ENCODE measurements around the gene COX7B2. TPM values are rescaled to one million over a fixed set of nuclear protein-coding genes. Genes with fewer than 3 reads are reported as not detected.

The COX7B2 gene
- total and polyA plus RNA-seq, 9 of the 15 experiments (the other 6 are each of a cell fraction or from before 2014, with no cell fraction given): 0.33 to 3.5 (median 0.67) TPM; not detected in 3

DNA sequence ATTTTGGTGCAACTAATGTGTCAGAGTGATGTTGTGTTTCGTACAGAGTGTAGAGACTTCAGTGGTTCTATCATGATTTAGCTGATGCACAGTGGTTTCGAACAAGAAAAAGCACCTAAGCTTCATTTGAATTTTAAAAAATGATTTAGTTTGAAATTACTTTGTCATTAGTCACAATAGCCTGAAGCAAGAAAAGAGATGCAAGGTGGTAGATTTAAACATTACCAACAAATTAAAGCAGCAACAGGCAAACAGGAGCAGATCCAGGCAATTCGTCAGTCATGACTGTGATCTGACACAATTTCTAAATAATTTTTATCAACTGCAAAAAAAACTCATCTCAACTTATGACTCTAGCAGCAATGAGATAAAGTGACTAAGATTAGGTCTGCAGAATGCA, 24.6 kb upstream of the COX7B2 start:
- Histone ChIP-seq H3K79me2 (ENCODE audit: control insufficient read depth, insufficient read depth, low read length) (no peaks in the 10 kb centered on the region), H3K4me1 (replicated peaks in 1 of 2; ENCODE audit: control insufficient read depth in 2 of 2, insufficient read depth in 2 of 2, low read length in 2 of 2) (no peaks in the 10 kb centered on the region), H3K36me3 (ENCODE audit: control insufficient read depth, insufficient read depth, low read length) (no peaks in the 10 kb centered on the region), H2AFZ (ENCODE audit: low read depth, low read length) (no peak overlapping the region), H3K9me3 (replicated peaks; ENCODE audit: control insufficient read depth, insufficient read depth, low read depth, low read length) (no peaks in the 10 kb centered on the region), H4K20me1 (replicated peaks; ENCODE audit: control insufficient read depth, insufficient read depth, low read length) (no peaks in the 10 kb centered on the region), H3K9ac (ENCODE audit: insufficient read depth in 1 of 2, low read depth in 2 of 2, low read length in 2 of 2) (no peak overlapping the region), H3K27me3 (ENCODE audit: control insufficient read depth in 2 of 2, insufficient read depth in 2 of 2, low read length in 2 of 2) (no peaks in the 10 kb centered on the region), H3K4me2 (ENCODE audit: insufficient read depth, low read length) (no peak overlapping the region), H3K4me3 (no peak overlapping the region), H3K27ac (ENCODE audit: extremely low read depth, low read depth, low read length) (no peak overlapping the region), H3K9me1 (ENCODE audit: control insufficient read depth, insufficient read depth, low read length) (no peaks in the 10 kb centered on the region)
- ChIA-PET POLR2A (no interaction called here), CTCF (ENCODE audit: low intra/inter-chr PET ratio) (no interaction called here)
- TF ChIP-seq NFXL1 (CRISPR knock-in tag; IDR thresholded peaks at IDR 0.05): no peak
- no peak for TF ChIP-seq MAZ (CRISPR knock-in tag; conservative IDR thresholded peaks at IDR 0.05 in 1 of 2, IDR thresholded peaks at IDR 0.05 in 1 of 2)
- TF ChIP-seq ATF7 (IDR thresholded peaks at IDR 0.05): no peak
- TF ChIP-seq, protein P1, sequence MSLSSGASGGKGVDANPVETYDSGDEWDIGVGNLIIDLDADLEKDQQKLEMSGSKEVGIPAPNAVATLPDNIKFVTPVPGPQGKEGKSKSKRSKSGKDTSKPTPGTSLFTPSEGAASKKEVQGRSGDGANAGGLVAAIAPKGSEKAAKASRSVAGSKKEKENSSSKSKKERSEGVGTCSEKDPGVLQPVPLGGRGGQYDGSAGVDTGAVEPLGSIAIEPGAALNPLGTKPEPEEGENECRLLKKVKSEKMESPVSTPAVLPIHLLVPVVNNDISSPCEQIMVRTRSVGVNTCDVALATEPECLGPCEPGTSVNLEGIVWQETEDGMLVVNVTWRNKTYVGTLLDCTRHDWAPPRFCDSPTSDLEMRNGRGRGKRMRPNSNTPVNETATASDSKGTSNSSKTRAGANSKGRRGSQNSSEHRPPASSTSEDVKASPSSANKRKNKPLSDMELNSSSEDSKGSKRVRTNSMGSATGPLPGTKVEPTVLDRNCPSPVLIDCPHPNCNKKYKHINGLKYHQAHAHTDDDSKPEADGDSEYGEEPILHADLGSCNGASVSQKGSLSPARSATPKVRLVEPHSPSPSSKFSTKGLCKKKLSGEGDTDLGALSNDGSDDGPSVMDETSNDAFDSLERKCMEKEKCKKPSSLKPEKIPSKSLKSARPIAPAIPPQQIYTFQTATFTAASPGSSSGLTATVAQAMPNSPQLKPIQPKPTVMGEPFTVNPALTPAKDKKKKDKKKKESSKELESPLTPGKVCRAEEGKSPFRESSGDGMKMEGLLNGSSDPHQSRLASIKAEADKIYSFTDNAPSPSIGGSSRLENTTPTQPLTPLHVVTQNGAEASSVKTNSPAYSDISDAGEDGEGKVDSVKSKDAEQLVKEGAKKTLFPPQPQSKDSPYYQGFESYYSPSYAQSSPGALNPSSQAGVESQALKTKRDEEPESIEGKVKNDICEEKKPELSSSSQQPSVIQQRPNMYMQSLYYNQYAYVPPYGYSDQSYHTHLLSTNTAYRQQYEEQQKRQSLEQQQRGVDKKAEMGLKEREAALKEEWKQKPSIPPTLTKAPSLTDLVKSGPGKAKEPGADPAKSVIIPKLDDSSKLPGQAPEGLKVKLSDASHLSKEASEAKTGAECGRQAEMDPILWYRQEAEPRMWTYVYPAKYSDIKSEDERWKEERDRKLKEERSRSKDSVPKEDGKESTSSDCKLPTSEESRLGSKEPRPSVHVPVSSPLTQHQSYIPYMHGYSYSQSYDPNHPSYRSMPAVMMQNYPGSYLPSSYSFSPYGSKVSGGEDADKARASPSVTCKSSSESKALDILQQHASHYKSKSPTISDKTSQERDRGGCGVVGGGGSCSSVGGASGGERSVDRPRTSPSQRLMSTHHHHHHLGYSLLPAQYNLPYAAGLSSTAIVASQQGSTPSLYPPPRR (CRISPR knock-in tag; IDR thresholded peaks at IDR 0.05; ENCODE audit: borderline replicate concordance): no peak
- TF ChIP-seq, protein P2, sequence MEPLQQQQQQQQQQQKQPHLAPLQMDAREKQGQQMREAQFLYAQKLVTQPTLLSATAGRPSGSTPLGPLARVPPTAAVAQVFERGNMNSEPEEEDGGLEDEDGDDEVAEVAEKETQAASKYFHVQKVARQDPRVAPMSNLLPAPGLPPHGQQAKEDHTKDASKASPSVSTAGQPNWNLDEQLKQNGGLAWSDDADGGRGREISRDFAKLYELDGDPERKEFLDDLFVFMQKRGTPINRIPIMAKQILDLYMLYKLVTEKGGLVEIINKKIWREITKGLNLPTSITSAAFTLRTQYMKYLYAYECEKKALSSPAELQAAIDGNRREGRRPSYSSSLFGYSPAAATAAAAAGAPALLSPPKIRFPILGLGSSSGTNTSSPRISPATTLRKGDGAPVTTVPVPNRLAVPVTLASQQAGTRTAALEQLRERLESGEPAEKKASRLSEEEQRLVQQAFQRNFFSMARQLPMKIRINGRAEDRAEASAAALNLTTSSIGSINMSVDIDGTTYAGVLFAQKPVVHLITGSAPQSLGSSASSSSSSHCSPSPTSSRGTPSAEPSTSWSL (CRISPR knock-in tag; IDR thresholded peaks at IDR 0.05; ENCODE audit: borderline replicate concordance): no peak
- no peak for TF ChIP-seq SOX6 (IDR thresholded peaks at IDR 0.05)
- no peak for TF ChIP-seq CSDE1 (IDR thresholded peaks at IDR 0.05)
- no peak for TF ChIP-seq GABPA (tag; conservative IDR thresholded peaks at IDR 0.05; ENCODE audit: low read depth)
- no peak for TF ChIP-seq ZZZ3 (IDR thresholded peaks at IDR 0.05)
- ATAC-seq (no peak), FAIRE-seq (no peak), DNase-seq (ENCODE audit: extremely low read depth in 1 of 4, low spot score in 3 of 4) (no peak)
- WGBS (ENCODE audit: insufficient coverage, low coverage, missing lambda C conversion rate): 0% methylated on average over 3 of the region's 3 CpGs
- in situ Hi-C loops (cut with MboI): no loop called here
- intact Hi-C loops (cut with micrococcal nuclease): no loop called here
- BruUV-seq (replicated peaks): no TSS peak
